NCI-H1417 (cell line): ENCODE measurements around the gene AMD1.
"Not testable (repeated sequence)": the region's sequence is repeated elsewhere in the genome, so short reads cannot be mapped to it uniquely, and the experiment has no call there.

Experiments used
- DNase-seq, 3 experiments: peaks; one replicate each; lab custom pipeline; 2025; lab: John Stamatoyannopoulos, UW

Gene AMD1

GRCh38 chr6:110877569-110877968 lies 3.0 kb downstream of the AMD1 start:
- no peak for DNase-seq

GRCh38 chr6:110878751-110879522 lies 4.4 kb downstream of the AMD1 start:
- no peak for DNase-seq

GRCh38 chr6:110880651-110881050 lies 6.1 kb downstream of the AMD1 start:
- no peak for DNase-seq

GRCh38 chr6:110881546-110882273 lies 7.1 kb downstream of the AMD1 start:
- no peak for DNase-seq

- DNase-seq: no peak
Observed at GRCh38 chr6:110882274-110882619, 7.7 kb downstream of the AMD1 start.

GRCh38 chr6:110882824-110883554 lies 8.4 kb downstream of the AMD1 start:
- DNase-seq: no peak

GRCh38 chr6:110884321-110884720 lies 9.7 kb downstream of the AMD1 start:
- DNase-seq: no peak

GRCh38 chr6:110885526-110885925 lies 10.9 kb downstream of the AMD1 start:
- no peak for DNase-seq

- no peak for DNase-seq
Observed at GRCh38 chr6:110886555-110887167, 12.1 kb downstream of the AMD1 start.

GRCh38 chr6:110890288-110890687 lies 15.7 kb downstream of the AMD1 start:
- DNase-seq: no peak

- no peak for DNase-seq
Observed at GRCh38 chr6:110895907-110896608, 21.5 kb downstream of the AMD1 start.

GRCh38 chr6:110897433-110897832 lies 22.8 kb downstream of the AMD1 start:
- DNase-seq: no peak

GRCh38 chr6:110898111-110898510 lies 23.5 kb downstream of the AMD1 start:
- no peak for DNase-seq

- DNase-seq: peak in 1 of 3 experiments; percentile 5
Observed at GRCh38 chr6:110900028-110900598, 25.5 kb downstream of the AMD1 start.

GRCh38 chr6:110901601-110902000 lies 27.0 kb downstream of the AMD1 start:
- DNase-seq: not testable (repeated sequence)

- no peak for DNase-seq
Observed at GRCh38 chr6:110902091-110902490, 27.5 kb downstream of the AMD1 start.

GRCh38 chr6:110906273-110906672 lies 31.7 kb downstream of the AMD1 start:
- DNase-seq: not testable (repeated sequence)

GRCh38 chr6:110930781-110931180 lies 56.2 kb downstream of the AMD1 start:
- DNase-seq: no peak

- DNase-seq: no peak
Observed at GRCh38 chr6:110933912-110934311, 59.3 kb downstream of the AMD1 start.

- no peak for DNase-seq
Observed at GRCh38 chr6:110934381-110934898, 59.9 kb downstream of the AMD1 start.

GRCh38 chr6:110935171-110935570 lies 60.6 kb downstream of the AMD1 start:
- no peak for DNase-seq
